TTC549 (cell line): ENCODE data around the gene KCNJ6.
"Not testable (repeated sequence)": the region's sequence is repeated elsewhere in the genome, so short reads cannot be mapped to it uniquely, and the experiment has no call there.

Experiments used
- FAIRE-seq: peaks from 2 replicates; lab custom pipeline; 2012; peaks lifted over from hg19 to GRCh38; lab: Jason Lieb, UNC

KCNJ6 gene

DNA sequence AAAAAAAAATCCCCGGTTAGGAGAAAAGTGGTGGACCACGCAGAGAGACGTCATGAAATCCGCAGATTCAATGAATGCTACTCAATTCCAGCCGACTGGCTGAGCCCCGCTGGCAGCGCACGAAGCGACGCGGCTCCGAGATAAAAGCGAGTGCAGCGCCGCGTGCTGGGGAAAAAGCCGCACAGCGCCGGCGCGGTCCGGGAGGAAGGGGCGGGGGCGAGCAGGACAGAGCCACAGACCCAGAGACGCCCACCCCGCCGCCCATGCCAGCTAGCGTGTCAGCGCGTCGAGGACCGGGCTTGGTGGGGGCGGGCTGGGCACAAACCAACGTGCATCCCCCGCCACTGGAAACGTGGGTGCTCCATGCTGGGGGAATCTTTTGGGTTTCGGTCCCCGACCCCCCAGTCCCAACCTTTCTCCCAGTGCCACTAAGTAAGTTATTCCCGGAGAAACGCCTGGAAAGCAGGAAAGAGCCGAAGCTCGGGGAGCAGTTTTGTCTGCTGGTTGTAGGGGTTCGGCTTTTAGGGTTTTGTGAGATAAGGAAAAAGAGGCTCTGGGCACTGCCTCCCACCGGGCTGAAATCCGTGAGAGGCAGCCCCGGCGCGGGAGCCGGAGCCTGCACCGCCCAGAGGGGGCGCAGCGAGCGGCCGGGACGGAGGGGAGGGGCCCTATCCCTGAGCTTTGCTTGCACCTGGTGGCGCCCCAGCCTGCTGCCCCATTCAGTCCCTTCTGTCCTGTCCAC, at the start of gene KCNJ6:
Gene KCNJ6 (minus strand): TSS at position 148 of the 742 bp plus-strand sequence. CDS start 75,775 bp downstream, outside the sequence.
- FAIRE-seq, result no peak

DNA sequence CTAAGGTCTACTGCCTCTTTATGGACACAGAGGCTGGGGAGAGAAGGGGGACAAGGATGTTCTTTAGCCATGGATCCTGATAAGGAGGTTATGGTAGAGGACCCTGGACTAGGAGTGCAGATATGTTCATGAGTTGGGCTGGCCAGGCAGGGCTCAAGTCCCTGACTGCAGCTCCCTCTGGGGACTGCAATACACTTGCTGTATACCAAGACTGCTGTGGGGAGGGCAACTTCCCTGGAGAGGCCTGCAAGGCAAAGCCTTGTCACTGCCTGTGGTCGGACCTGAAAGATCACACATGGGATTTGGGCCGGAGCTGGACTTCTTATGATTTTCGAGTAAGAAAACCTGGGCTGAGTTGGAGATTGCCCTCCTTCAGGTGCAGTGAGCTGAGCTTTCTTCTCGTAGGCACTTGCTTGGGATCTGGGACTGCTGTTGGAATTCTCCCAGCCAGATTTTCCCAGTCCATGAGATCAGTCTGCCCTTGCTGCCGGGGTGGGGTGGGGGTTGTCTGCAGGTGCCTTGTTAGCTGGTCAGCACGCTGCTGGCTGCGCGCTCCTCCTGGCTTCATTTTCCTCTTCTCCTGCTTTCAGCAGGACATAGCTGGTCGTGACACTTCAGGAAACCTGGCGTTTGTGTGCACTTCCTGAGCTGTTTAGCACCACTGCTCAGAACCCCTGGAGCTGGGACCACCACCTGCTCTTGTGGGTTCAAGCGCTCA, 49.0 kb upstream of the KCNJ6 start:
- FAIRE-seq, result no peak

GRCh38 chr21:37958537-37958936, 42.3 kb upstream of the KCNJ6 start:
- no peak for FAIRE-seq

- FAIRE-seq, result no peak
Observed at GRCh38 chr21:37956772-37957171, 40.5 kb upstream of the KCNJ6 start.

DNA sequence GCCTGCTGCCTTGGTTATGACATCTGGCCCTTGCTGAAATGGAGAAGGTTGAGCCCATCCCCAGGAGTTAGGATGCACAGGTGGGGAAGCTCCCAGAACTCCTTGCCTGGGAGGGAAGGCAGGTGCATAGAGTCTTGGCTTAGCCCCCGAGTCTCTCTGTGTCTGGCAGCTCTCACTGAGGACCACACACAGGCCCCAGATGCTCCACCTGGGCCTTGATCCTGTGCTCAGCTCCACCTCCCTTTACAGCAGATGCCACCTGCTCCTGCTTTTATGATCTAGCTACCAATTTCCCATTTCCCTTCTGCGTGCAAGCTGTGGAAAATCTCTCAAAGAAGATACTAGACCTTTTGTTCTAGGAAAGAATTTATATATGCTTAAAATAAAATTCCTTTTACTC, 28.8 kb upstream of the KCNJ6 start:
- no peak for FAIRE-seq

DNA sequence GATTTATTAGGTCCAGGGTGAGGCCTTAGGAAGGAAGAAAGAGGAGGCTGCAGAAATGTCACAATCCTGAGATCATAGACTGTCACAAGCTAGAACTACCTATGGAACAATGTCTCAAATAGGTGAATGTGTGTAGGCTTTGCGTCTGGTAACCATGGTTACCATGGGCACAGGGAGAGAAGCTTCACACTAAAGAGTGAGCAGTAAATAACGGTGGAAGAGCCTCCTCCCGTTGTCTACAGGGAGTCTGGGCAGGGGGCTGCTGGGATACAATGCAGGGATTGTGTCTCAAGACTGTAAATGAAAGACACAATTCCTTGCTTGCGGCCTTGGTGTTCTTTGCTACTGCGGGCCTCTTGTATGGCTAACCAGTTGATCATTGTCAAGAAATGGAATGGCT, 28.2 kb upstream of the KCNJ6 start:
- FAIRE-seq, result no peak

- FAIRE-seq, result no peak
Observed at GRCh38 chr21:37940691-37941090, 24.4 kb upstream of the KCNJ6 start.

GRCh38 chr21:37939838-37940237, 23.6 kb upstream of the KCNJ6 start:
- FAIRE-seq, result no peak

DNA sequence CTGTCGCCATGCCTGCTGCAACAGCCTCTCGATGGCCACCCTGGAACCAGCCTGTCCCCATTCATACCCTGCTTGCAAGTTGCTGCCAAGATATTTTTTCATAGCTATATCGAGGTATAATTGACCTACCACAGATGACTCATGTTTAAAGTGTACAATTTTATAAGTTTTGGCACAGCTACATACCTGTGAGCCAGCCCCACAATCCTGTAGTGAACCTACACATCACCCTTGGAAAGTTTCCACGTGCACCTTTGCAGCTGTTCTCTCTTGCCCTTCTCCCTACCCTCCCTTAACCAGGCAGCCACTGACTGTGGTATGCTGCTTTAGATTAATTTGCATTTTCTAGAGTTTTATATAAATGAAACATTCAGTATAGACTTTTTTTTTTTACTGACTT, 23.0 kb upstream of the KCNJ6 start:
- FAIRE-seq, result no peak

GRCh38 chr21:37937668-37938067, 21.4 kb upstream of the KCNJ6 start:
- no peak for FAIRE-seq

GRCh38 chr21:37936010-37936785, 19.9 kb upstream of the KCNJ6 start:
- no peak for FAIRE-seq

DNA sequence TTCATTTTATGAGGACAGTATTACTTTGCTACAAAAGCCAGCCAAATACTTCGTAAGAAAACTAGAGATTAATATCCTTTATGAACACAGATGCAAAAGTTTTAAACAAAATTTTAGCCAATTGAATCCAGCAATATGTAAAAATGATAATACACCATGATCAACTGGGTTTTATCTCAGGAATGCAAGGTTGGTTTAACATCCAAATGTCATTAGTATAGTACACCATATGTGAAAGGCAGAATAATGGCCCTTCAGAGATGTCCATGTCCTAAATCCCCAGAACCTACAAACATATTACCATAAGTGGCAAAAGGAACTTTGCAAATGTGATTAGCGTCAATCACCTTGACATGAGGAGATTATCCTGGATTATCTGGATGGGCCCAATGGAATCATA, 16.7 kb upstream of the KCNJ6 start:
- FAIRE-seq, result no peak

GRCh38 chr21:37927711-37928110, 11.5 kb upstream of the KCNJ6 start:
- FAIRE-seq, result no peak

DNA sequence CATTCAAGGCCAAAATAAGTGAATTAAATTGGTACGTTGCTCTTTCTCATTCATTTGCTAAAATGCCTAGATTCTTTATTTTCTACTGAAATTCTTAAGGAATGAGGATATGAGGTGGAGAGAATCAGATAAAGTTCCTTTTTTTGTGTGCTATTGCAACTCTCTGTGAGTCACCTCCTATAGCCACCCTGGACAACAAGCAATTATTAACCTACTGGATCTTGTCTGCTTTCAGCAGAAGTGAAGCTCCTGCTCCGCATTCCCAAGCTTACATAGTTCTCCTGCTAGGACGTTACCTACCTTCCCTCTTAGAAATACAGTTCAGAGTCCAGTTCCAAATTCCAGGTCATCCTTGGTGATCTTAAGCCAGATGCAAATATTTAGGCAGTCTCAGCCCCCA, 4.8 kb upstream of the KCNJ6 start:
- no peak for FAIRE-seq

GRCh38 chr21:37920302-37920701, 4.0 kb upstream of the KCNJ6 start:
- not testable (repeated sequence) for FAIRE-seq

DNA sequence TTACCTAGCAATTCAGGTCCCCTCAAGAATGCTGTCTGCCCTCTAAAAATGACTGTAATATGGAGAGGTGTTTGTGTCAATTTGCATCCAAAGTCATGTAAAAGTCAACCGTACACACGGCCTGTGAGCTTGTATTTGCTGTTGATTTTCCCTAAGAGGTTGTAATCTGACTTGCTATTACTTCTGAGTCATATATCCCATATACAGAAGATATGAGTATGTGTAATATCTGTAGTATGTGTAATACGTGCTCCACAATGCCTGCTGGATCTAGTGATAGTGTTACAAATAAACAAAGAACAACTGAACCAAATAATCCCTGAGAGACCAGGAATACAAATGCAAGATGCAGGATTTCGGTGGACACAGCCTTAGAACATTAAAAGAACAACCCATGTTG, 1.4 kb upstream of the KCNJ6 start:
- FAIRE-seq, result no peak

GRCh38 chr21:37915941-37916309, 332 bp downstream of the KCNJ6 start:
- no peak for FAIRE-seq

- FAIRE-seq, result no peak
Observed at GRCh38 chr21:37915497-37915911, 753 bp downstream of the KCNJ6 start.

DNA sequence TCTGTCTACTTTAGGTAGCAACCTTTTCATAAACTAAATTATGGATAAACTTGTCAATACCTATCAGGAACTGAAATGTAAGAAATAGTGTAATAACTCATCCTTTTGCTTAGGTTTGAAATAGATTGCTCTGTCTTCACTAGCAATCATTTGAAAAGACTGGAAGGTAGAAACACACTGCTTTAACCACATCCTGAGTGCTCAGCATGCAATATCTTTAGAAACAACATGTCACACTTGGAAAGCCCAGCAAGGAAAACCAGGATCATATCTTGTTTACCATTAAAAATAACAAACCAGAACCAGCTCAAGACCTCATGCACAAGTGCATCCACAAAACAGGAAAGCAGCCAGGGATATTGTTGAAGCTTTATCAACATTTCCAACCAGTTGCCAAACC, 3.6 kb downstream of the KCNJ6 start:
- no peak for FAIRE-seq

GRCh38 chr21:37909936-37910335, 6.3 kb downstream of the KCNJ6 start:
- FAIRE-seq, result no peak

- no peak for FAIRE-seq
Observed at GRCh38 chr21:37908691-37909090, 7.6 kb downstream of the KCNJ6 start.

DNA sequence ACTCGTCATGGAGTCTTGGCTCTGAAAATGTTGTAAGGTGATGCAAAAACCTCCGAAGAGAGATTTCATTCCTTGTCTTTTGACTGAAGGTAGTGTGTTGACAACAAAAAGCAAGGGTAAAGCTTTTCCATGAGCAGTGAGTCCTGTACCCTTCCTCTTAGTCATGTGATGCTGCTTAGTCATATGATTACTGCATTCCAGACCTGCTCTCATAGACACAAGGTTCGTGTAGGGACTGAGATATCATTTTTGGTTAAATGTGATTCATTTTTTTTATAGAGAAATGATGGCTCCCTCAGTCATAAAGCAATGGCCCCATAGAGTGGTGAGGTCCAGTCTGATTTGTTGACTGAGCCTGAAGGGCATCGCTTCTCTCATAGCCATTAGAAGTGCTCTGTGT, 9.2 kb downstream of the KCNJ6 start:
- FAIRE-seq, result no peak

- FAIRE-seq, result no peak
Observed at GRCh38 chr21:37905291-37905690, 11.0 kb downstream of the KCNJ6 start.
